ENCODE data around the gene LRRC45. TPM values are rescaled to one million over a fixed set of nuclear protein-coding genes. Genes with fewer than 3 reads are reported as not detected.

The LRRC45 gene
- total and polyA plus RNA-seq, 2 of the 4 experiments (the other 2 are of a cell fraction) = 7.2 to 10.2 TPM

DNA sequence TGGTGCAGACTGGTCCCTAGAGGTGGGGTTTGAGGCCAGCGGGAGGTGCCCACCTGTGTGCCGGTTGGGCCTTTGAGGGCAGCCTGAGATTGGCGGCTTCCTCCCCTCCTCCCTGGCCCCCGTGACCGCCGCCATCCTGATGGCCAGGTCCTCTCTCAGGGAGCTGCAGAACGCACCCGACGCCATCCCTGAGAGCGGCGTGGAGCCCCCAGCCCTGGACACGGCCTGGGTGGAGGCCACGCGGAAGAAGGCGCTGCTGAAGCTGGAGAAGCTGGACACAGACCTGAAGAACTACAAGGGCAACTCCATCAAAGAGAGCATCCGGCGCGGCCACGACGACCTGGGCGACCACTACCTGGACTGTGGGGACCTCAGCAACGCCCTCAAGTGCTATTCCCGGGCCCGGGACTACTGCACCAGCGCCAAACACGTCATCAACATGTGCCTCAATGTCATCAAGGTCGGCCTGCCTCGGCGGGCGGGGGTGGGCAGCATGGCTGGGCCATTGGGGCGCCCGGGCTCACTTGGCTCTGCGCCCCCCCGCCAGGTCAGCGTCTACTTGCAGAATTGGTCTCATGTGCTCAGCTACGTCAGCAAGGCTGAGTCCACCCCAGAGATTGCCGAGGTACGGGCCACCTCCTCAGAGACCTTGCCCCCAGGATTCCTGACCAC is 31.4 kb downstream of the LRRC45 start:
- in situ Hi-C loops (cut with MboI; ENCODE audit: low sequenced_read_pairs) = no loop called here
- H3K27me3 ChIP-seq (ENCODE audit: control insufficient read depth, insufficient read depth, low read length) = no peaks in the 10 kb centered on the region
- BruUV-seq (replicated peaks) = no TSS peak
- peaks cover 18% of the 10 kb centered on the region for H3K4me1 ChIP-seq (ENCODE audit: control insufficient read depth, insufficient read depth, low read length)
- H2BK120ac ChIP-seq (ENCODE audit: low read depth, low read length) = no peak overlapping the region
- no peak overlapping the region for H3K14ac ChIP-seq (replicated peaks; ENCODE audit: low read depth, low read length)
- WGBS, 2 experiments (ENCODE audit: extremely low coverage in 2 of 2, insufficient read length in 1 of 2) = 95% methylated on average over 23 of the region's 38 CpGs; no CpG with 5 or more reads in 1 of the 2 experiments
- H3K4ac ChIP-seq (ENCODE audit: low read depth, low read length) = no peak overlapping the region
- DNase-seq (no peak), ATAC-seq (ENCODE audit: low read depth) (no peak)
- no peak overlapping the region for H3K18ac ChIP-seq (ENCODE audit: low read depth, low read length)
- dilution Hi-C loops (cut with HindIII; ENCODE audit: low sequenced_read_pairs, unreplicated experiment) = no loop called here
- intact Hi-C loops (cut with micrococcal nuclease) = no loop called here
- CTCF ChIA-PET = no interaction called here
- H2AFZ ChIP-seq (replicated peaks; ENCODE audit: low read length, poor library complexity) = no peak overlapping the region
- H4K91ac ChIP-seq (ENCODE audit: insufficient read depth, low read depth, low read length) = no peak overlapping the region
- no peaks in the 10 kb centered on the region for H3K9me3 ChIP-seq (ENCODE audit: control insufficient read depth, insufficient read depth, low read length)
- H4K5ac ChIP-seq (ENCODE audit: low read depth, low read length) = no peak overlapping the region
- H3K27ac ChIP-seq (ENCODE audit: insufficient read depth, low read length) = no peak overlapping the region
- TF ChIP-seq RCOR1 (IDR thresholded peaks at IDR 0.05; ENCODE audit: insufficient replicate concordance, low read length) (no peak), CEBPB (IDR thresholded peaks at IDR 0.05; ENCODE audit: low read depth, low read length) (no peak), SMC3 (IDR thresholded peaks at IDR 0.05; ENCODE audit: low read depth, low read length) (no peak), POLR2A (IDR thresholded peaks at IDR 0.05; ENCODE audit: low read depth, low read length) (no peak), CHD1 (IDR thresholded peaks at IDR 0.05; ENCODE audit: low read depth, low read length) (no peak), MAFK (IDR thresholded peaks at IDR 0.05; ENCODE audit: low read depth, low read length) (no peak), NFE2L2 (IDR thresholded peaks at IDR 0.05; ENCODE audit: low read depth, low read length) (no peak), RAD21 (IDR thresholded peaks at IDR 0.05; ENCODE audit: low read length) (no peak)
- TF ChIP-seq, protein P1, sequence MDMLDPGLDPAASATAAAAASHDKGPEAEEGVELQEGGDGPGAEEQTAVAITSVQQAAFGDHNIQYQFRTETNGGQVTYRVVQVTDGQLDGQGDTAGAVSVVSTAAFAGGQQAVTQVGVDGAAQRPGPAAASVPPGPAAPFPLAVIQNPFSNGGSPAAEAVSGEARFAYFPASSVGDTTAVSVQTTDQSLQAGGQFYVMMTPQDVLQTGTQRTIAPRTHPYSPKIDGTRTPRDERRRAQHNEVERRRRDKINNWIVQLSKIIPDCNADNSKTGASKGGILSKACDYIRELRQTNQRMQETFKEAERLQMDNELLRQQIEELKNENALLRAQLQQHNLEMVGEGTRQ (IDR thresholded peaks at IDR 0.05; ENCODE audit: low read depth, low read length) = no peak
- TF ChIP-seq, protein P2, sequence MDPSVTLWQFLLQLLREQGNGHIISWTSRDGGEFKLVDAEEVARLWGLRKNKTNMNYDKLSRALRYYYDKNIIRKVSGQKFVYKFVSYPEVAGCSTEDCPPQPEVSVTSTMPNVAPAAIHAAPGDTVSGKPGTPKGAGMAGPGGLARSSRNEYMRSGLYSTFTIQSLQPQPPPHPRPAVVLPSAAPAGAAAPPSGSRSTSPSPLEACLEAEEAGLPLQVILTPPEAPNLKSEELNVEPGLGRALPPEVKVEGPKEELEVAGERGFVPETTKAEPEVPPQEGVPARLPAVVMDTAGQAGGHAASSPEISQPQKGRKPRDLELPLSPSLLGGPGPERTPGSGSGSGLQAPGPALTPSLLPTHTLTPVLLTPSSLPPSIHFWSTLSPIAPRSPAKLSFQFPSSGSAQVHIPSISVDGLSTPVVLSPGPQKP (IDR thresholded peaks at IDR 0.05; ENCODE audit: borderline replicate concordance, low read depth, low read length) = no peak
- TF ChIP-seq, protein P3, sequence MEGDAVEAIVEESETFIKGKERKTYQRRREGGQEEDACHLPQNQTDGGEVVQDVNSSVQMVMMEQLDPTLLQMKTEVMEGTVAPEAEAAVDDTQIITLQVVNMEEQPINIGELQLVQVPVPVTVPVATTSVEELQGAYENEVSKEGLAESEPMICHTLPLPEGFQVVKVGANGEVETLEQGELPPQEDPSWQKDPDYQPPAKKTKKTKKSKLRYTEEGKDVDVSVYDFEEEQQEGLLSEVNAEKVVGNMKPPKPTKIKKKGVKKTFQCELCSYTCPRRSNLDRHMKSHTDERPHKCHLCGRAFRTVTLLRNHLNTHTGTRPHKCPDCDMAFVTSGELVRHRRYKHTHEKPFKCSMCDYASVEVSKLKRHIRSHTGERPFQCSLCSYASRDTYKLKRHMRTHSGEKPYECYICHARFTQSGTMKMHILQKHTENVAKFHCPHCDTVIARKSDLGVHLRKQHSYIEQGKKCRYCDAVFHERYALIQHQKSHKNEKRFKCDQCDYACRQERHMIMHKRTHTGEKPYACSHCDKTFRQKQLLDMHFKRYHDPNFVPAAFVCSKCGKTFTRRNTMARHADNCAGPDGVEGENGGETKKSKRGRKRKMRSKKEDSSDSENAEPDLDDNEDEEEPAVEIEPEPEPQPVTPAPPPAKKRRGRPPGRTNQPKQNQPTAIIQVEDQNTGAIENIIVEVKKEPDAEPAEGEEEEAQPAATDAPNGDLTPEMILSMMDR (conservative IDR thresholded peaks at IDR 0.05; ENCODE audit: low read depth, low read length) = no peak
- H3K4me3 ChIP-seq (ENCODE audit: insufficient read depth, low read depth, low read length) = no peak overlapping the region
- no peak overlapping the region for H3K23ac ChIP-seq (ENCODE audit: low read depth, low read length)
- H3K4me2 ChIP-seq (ENCODE audit: low read depth, low read length) = no peak overlapping the region
- H2BK5ac ChIP-seq (ENCODE audit: low read depth, low read length, poor library complexity, severe bottlenecking) = no peak overlapping the region
- no peak overlapping the region for H2AK9ac ChIP-seq (replicated peaks; ENCODE audit: low read depth, low read length, poor library complexity)
- POLR2A ChIA-PET (ENCODE audit: unreplicated experiment) = no interaction called here
- H3K56ac ChIP-seq (ENCODE audit: extremely low read depth, insufficient read depth, low read length) = no peak overlapping the region
- H3K79me1 ChIP-seq (ENCODE audit: low read depth in 1 of 2, low read length in 2 of 2) = peaks cover 16 to 40% of the 10 kb centered on the region in 2 experiments
- no peak overlapping the region for H2BK20ac ChIP-seq (ENCODE audit: low read depth, low read length)
- no peak overlapping the region for H2AK5ac ChIP-seq (ENCODE audit: low read depth, low read length)
- H3K9ac ChIP-seq (ENCODE audit: low read depth, low read length) = no peak overlapping the region
- H3K36me3 ChIP-seq (ENCODE audit: control insufficient read depth, insufficient read depth, low read length) = peaks cover 56% of the 10 kb centered on the region
- no peak overlapping the region for H2BK15ac ChIP-seq (ENCODE audit: low read depth, low read length)
- peaks cover 4% of the 10 kb centered on the region for H4K20me1 ChIP-seq (ENCODE audit: insufficient read depth, low read length)
- peaks cover 5% of the 10 kb centered on the region for H3K9me1 ChIP-seq (ENCODE audit: insufficient read depth, low read length)
- no peak overlapping the region for H4K8ac ChIP-seq (ENCODE audit: low read depth in 2 of 2, low read length in 2 of 2)

Data from IMR-90 (cell line).